GM19467 (cell line): ENCODE results near the gene ECE2.

ENCODE experiments used
- ATAC-seq: cut with Tn5 transposase; IDR thresholded peaks from one replicate; pipeline ENCODE4 v1.9.1; 2021; ENCODE audit warnings: mild to moderate bottlenecking, moderate library complexity; ENCODE audit not compliant: unreplicated experiment

ECE2 gene

DNA sequence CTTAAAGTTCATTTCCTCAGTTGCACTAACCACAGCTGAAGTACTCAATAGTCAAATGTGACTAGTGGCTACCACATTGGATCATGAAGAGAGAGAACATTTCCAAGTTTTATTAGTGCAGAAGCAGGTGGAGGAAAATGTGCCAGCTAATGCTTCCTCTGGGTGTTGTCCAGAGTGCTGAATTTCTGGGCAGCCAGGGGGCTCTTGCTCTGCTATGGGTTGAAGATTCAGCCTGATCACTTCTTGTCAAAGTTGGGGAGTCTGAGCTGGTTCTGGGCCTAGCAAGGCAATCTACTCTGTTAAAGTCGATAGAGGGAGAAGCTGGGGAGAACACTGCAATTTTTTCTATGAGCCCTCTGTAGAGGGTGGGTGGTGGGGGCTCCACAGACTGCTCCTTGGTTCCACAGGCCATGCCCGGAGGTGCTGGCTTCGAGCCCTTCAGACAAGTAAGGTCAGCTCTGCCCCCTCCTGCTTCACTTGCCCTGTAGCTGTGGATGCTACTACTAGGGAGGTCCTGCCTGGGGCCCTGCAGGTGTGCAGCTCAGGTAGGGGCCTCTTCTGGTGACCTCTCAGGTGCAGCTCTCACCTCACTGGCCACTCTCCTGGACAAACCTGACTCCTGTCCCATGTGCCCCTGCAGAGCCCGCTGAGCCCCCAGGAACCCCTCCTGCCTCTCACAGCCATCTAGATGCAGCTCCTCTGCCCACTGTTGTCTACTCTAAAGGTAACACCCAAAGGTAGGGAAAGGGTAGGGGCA is 35.3 kb upstream of the ECE2 start:
- no peak for ATAC-seq

DNA sequence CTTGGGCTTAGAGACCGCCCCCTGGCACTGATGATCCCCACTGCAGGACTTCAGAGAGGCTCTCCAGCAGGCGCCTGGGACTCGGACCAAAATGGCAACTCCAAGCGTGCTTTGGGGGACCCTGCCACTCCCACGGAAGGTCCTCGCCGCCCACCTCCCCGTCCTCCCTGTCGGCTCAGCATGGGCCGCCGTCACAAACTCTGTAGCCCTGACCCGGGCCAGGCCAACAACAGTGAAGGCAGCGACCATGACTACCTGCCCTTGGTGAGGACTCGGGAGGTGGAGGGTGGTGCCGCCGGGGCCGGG is 34.7 kb upstream of the ECE2 start:
- ATAC-seq: no peak

DNA sequence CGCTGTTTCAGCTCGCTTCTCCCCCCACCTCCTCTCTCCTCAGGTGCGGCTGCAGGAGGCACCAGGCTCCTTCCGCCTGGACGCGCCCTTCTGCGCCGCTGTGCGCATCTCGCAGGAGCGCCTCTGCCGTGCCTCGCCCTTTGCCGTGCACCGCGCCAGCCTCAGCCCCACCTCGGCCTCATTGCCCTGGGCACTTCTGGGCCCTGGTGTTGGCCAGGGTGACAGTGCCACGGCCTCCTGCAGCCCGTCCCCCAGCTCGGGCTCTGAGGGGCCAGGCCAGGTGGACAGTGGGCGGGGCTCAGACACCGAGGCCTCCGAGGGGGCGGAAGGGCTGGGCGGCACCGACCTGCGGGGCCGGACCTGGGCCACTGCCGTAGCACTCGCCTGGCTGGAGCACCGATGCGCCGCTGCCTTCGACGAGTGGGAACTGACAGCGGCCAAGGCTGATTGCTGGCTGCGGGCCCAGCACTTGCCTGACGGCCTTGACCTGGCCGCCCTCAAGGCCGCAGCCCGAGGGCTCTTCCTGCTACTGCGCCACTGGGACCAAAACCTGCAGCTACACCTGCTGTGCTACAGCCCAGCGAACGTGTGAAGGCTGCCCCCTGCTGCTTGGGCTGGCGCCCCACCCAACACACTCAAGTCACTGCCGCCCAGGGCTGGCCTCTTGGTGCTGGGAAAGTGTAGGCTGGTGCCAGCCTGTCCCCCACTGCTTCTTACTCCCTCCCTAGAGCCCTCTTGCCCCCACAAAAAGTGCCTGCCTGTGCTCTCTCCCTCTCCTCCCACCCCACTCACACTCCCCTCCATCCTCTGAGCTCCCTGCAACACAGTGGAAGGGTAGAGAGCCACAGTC is 34.1 kb upstream of the ECE2 start:
- ATAC-seq: no peak

DNA sequence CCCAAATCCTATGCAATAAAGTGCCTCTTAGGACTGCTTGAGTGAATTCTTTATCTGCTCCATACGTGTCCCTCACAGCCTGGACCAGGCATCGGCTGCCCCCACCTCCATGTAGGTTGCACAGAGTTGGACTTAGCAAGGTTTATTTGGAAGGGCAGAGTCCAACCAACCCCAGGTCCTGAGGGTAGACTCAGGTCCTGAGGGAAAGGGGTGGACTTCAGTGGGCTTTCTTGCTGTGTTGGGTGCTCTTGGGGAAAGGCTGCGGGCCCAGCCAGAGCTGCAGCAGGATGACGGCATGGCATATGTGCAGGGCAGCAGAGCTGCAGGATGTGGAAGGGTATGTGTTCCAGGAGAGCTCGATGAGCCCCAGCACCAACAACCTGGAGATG is 33.5 kb upstream of the ECE2 start:
- ATAC-seq: no peak

DNA sequence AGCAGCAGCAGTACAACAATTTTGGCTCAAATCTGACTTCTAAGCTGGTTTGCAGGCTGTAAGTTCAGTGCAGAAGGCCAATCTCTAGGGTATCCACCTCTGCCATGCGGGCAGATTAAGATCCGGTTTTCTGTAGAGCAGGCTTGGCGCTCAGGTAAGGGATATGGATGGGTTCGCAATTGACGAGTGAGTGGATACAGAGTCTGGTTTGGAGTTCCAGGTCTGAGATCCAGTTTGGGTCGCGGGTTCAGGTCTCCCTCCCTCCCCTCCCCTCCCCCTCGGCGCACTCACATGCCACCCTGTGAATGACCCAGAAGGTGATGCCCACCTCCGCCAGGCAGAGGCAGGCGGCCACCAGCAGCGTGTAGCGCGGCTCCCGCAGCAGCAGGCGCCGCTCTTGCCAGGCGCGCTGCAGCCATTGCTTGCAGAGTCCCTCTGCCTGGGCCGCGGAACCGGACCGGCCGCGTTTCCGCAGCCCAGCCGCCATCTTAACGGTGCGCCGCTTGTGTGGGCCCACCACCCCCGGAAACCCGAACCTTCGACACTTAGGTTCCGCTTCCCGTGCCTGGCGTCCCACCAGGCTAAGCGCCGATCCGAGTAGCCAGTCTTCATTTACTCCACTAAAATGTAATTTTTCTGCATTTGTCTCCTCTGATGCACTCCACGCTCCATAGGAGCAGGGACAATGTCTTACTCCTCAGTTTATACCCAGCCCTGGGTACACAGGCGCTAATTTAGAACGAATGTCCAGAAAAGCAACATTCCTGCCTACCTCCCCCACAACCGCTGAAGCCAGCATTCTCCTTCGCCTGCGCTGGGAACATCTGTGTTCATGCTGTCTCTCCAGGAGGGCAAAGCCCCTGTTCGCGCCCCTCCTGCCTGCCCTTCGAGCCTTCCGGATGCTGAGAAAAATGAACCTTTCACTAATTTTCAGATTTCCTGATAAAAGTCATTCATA is 27.1 kb upstream of the ECE2 start, which contains the start of gene ALG3:
ALG3 (minus strand) TSS at position 509 of the 958 bp plus-strand sequence; CDS start at position 487, 22 bp downstream.
- peak; percentile 43 for ATAC-seq

DNA sequence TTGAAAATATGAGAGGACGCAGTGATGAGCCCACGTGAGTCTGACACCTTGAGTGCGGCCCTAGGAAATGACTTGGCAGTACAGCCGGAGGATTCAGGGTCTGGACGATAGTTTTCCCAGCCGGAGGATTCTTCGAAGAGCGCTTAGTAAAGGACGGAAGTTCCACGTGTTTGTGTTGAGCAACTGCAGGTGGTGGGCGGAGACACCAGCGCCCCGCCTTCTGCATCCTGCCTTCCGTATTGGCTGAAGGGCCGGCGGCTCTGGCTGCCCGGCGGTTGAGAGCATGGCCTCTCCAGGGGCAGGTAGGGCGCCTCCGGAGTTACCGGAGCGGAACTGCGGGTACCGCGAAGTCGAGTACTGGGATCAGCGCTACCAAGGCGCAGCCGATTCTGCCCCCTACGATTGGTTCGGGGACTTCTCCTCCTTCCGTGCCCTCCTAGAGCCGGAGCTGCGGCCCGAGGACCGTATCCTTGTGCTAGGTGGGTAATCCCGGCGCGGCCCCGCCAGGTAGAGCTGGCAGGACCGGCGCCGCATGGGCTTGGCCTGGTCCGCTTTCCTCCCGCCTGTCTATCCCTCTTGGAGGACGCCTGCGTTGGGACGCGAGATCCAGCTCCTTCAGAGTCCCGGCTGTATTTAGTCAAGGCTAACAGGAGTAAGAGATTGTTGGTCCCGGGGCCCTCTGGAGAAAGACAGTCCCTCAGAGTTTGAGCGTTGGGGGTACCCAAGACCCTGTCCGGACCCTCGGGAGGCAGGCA is 26.2 kb upstream of the ECE2 start, which contains the start of gene EEF1AKMT4:
EEF1AKMT4 (plus strand) TSS at position 261 of the 755 bp plus-strand sequence; CDS start at position 284, 23 bp downstream.
- peak; percentile 89 for ATAC-seq

DNA sequence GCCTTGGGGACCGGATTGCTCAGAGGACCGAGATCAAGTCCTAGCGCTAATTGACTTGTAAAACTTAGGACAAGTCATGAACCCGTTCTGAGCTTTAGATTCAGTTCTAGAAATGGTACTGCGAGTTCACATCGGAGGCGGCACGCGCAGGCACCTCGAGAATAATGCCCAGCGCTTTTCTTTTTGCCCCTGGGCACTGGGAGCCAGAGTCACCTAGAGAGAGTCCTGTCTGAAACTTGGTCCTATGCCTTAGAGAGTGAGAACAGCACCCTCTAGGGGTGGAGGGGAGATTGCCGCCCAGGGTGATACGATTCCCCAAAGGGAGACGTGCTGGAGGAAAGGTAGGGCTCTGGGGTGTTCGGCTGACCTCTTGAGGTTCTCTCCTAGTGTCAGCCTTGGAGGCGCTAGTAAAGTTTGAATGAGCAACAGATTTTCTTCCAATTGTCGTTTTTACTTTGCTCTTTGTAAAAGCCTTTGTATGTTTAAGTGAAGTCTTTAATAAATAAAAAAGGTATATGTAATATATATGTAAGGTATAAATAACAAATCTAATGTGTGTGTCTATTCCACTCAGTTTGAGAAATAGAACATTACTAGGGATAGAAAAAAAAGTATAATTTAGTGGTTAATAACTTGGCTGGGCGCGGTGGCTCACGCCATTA is 25.5 kb upstream of the ECE2 start:
- peak; percentile 57 for ATAC-seq

DNA sequence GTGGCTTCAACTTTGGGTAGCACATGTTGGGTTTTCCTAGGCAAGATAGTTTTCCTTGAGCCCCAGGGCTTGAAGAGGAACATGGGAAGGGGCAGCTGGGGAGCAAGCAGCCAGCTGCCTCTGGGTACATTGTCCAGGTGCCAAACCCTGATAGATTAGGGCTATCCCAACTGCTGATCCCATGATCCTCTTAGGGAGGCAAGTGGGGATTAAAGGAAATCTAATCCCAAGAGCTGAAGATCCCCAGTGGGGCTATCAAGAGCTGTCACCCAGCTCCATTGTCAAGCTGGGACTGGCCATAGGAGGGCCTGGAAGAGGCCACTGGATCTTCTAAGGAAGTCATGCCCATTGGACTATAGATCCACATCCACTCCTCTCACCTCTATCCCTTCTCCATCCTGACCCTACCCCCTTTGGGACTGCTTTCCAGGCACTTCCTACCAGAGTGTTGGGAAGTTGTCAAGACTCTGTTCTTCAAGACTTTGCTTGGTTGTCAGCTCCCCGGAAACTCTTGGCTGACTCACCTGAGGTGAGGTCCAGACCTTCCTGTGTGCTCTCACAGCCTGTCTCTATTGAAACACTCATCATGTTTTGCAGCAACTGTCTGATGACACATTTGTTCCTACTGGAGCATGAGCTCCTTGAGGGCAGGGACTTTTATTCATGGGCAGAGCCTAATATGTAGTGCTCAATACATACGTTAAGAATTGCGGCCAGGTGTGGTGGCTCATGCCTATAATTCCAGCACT is 20.4 kb upstream of the ECE2 start:
- no peak for ATAC-seq

DNA sequence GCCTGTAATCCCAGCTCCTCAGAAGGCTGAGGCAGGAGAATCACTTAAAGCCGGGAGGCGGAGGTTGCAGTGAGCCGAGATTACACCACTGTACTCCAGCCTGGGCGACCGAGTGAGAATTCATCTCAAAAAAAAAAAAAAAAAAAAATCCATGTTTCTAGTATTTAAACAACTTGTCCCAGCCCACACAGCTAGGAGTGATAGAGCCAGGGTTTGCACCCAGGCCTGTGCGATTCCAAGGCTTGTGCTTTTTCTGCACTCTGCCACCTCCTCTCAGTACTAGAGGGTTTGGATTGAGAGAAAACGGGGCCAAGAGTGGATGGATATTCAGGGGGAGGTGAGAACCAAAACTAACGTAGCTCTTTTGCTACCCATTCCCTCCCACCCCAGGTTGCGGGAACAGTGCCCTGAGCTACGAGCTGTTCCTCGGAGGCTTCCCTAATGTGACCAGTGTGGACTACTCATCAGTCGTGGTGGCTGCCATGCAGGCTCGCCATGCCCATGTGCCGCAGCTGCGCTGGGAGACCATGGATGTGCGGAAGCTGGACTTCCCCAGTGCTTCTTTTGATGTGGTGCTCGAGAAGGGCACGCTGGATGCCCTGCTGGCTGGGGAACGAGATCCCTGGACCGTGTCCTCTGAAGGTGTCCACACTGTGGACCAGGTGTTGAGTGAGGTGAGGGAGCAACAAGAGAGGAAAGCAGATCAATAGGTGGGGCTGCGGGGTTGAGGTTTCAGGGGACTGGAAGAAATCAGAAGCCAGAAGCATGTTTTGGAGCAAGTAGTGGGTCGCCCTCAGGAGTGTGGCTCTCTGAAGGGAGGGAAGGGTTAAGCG is 18.5 kb upstream of the ECE2 start:
- no peak for ATAC-seq

DNA sequence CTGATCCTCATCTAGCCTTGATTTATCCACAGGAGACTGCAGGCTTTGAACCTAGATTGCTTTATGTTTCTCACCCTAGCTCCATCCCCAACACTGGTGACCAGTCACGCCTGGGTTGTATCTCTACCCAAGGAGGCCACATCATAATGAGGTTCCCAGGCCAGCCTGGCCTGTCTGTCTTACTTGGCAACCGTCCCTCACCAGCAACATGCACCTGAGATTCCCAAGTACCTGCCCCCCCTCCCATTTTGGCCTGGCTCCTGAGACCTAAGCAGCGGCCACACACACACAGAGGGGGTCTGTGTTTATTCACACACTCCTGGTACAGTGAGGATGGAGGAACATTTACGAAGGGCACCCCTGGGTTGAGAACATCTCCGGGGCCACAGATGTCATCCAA is 16.9 kb upstream of the ECE2 start:
- no peak for ATAC-seq

DNA sequence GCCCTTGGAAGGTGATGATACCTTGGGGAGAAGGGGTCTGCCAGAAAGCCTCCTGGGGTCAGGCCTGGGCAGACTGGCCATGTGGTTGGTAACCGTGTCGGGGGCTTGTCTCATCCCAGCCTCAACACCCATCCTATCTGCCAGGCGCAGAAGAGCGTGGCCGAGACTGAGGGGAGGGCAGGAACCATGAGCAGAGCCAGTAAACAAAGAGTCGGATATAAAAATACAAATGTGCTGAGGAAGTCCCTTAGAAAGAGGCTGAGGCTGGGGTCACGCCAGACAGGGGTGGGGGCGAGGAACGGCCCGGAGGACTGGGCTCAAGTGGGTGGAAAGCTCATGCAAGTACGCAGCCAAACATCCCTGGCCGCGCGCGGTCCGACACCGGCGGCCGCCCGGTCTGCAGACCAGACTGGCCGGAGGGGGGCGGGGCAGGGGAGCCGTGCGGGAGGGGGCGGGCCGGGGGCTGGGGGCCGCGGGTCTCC is 16.4 kb upstream of the ECE2 start:
- ATAC-seq: no peak

DNA sequence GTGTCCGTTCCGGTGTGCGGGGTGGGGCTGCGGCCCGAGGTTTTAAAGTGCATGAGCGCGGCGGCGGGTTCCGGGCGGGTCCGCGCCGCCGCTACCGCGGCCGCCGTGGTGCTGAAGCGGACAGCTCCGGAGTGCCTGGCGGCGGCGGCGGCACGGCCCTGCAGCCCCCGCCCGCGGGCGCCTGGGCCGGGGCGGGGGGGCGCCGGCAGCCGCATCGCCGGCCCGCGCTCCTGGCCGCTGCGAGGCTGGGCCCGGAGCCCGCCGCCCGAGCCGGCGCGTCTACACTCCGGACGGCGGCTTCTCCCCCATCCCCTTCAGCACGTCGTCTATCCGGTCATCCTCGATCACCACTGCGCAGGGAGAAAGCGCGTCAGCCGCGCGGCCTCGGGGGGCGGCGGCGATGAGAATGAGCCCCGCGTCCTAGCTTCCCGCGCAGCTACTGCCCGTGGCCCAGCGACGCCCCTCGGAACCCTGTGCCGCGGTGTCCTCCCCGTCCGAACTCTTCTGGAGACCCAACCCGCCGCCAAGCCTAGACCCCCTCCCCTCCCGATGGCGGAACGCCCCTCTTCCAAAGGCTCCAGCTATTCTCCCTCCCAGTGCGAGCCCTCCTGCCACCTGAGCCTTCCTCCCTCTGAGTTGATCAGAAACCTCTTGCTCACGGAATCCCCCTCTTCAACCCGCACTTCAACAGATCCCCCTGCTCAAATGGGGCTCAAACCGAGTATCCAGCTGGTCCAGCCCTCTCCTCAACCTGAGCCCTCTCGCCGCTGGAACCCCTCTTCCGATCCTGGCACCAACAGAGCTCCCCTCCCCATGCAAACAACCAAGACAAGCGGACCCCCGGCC is 15.7 kb upstream of the ECE2 start:
- no peak for ATAC-seq

DNA sequence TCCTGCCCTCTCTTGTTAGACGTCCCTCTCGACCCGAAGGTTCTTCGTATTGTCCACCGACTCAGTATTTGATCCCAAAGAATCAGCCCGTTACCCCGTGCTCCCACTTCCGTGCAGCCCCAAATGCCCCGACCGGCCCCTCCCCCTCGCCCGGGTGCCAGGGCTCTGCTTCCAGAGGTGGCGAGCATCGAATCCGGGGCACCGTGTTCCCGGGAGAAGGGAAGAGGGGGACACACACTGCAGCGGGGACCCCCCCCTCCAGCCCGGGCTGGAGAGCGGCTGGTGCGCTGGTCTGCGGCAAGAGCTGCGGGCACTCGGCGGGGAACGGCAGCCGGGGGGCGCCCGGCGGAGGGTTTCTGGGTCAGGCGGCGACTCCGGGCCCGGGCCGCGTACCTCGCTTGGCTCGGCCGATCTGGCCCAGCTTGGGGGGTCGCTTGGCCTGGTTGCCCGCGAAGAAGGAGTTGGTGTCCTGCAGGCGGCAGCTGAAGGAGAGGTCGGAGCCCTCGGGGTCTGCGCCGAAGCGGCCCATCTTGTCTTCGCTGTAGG is 15.0 kb upstream of the ECE2 start:
- no peak for ATAC-seq

DNA sequence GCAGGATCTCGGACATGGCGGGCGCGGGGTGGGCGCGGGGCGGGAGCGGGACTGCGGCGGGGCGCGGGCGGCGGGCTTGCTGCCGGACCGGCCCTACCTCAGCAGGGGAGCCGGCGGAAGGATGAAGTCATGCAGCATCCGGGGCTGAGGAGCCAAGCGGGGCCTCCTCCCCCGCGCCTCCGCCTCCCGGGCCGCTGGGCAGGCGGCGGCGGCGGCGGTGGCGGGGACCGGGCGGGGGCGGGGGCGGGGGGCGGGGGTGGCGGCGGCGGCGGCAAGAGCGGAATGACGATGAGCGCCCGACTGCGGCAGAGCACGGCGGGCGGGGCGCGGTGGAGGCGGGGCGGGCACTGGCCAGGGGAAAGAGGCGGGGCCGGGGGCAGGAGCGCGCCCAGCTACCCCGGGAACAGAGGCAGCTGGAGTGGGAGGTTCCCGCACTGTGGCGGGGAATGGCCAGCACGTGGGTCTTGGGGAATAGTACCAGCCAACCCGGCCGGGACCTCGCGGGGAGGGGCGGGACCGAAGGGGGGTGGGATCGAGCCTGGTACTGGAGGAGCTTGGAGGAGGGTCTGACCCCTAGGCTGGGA is 14.5 kb upstream of the ECE2 start, which contains the start of gene CAMK2N2:
CAMK2N2 (minus strand) TSS at position 284 of the 584 bp plus-strand sequence; CDS start at position 16, 268 bp downstream.
- ATAC-seq: no peak

DNA sequence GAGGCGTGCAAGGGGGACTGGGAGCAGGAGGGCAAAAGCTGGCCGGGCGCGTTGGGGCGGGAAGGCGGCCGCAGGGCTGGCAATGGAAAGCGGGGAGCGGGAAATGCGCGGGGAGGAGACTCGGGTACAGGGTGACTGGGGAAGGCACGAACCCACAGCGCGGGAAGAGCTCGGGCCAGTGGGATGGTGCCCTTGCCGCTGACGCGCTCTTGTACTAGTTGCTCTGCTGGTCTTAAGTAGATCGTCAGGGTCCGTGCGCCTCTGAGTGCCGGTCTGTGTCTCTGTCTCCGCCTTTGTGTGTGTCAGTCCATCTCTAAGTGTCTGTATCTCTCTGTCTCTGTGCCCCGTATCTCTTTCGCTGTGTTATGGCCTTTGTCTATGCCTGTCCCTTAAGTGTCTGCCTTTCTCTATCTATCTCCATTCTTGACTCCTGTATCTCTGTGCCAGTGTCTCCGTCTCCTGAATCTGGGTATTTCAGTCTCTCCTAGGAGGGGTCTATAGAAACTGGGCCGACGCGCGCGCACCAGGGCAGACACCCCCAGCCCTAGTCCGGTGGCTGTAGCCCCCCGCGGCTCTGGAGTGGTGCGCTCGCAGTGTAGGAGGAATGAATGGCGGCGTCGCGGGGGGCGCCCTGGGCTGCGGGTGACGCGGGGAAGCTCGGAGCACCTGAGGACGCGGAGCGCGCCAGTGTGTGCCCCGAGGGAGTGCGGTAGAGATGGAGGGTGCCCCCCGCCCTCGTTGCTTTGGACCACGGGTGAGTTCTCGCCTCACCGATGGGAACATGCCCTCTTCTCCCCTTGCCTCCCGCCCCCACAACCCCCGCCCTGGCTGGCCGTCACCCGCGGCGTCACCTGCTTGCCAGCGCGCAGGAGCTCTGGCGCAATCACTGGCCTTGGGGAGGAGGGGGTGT is 13.7 kb upstream of the ECE2 start:
- no peak for ATAC-seq
